HG03066 (cell line): ENCODE measurements around the gene ANTKMT.
"Not testable (repeated sequence)": the region's sequence is repeated elsewhere in the genome, so short reads cannot be mapped to it uniquely, and the experiment has no call there.

Source experiments
- ATAC-seq: cut with Tn5 transposase; IDR thresholded peaks from one replicate; pipeline ENCODE4 v1.9.1; 2021; ENCODE audit warnings: low read depth; ENCODE audit not compliant: unreplicated experiment

Gene ANTKMT

DNA sequence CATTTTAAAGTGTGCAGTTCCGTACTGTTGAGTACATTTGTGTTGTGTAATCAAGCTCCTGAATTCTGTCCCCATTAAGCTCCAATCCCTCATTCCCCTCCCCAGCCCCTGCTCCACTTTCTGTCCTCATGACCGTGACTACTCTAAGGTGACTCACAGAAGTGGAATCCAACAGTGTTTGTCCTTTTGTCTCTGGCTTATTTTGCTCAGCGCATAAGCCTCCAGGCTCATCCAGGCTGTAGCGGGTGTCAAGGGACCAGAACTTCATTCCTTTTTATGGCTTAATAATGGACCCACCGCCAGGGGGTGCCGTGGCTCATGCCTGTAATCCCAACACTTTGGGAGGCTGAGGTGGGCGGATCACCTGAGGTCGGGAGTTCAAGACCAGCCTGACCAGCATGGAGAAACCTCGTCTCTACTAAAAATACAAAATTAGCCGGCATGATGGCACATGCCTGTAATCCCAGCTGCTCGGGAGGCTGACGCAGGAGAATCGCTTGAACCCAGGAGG lies 8.2 kb upstream of the ANTKMT start:
- ATAC-seq: not testable (repeated sequence)

- ATAC-seq: no peak
Measured at GRCh38 chr16:714079-714478, 6.9 kb upstream of the ANTKMT start.

- ATAC-seq: peak; percentile 56
Measured at GRCh38 chr16:714558-715476, 6.1 kb upstream of the ANTKMT start, which contains the start of gene METRN. Gene METRN, plus strand, starts transcription at chr16:715118. Its CDS starts 172 bp downstream, at chr16:715290.

DNA sequence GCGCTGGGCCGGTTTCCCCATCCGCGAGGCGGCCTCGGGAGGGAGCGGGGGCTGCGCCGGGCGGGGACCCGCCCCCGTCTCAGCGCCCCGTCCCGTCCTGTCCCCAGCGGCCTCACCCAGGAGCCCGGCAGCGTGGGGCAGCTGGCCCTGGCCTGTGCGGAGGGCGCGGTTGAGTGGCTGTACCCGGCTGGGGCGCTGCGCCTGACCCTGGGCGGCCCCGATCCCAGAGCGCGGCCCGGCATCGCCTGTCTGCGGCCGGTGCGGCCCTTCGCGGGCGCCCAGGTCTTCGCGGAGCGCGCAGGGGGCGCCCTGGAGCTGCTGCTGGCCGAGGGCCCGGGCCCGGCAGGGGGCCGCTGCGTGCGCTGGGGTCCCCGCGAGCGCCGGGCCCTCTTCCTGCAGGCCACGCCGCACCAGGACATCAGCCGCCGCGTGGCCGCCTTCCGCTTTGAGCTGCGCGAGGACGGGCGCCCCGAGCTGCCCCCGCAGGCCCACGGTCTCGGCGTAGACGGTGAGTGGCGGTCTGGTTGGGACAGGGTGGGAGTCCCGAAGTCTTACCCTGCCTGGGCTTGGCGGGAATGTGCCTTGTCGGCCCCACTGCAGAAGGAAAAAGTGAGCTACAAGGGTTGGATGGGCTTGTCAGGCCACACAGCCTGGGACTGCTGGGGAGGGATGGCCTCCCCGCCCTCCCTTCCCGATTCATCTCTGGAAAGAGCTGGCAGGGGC lies 5.3 kb upstream of the ANTKMT start:
- no peak for ATAC-seq

GRCh38 chr16:716200-716568 lies 4.8 kb upstream of the ANTKMT start:
- ATAC-seq: no peak

DNA sequence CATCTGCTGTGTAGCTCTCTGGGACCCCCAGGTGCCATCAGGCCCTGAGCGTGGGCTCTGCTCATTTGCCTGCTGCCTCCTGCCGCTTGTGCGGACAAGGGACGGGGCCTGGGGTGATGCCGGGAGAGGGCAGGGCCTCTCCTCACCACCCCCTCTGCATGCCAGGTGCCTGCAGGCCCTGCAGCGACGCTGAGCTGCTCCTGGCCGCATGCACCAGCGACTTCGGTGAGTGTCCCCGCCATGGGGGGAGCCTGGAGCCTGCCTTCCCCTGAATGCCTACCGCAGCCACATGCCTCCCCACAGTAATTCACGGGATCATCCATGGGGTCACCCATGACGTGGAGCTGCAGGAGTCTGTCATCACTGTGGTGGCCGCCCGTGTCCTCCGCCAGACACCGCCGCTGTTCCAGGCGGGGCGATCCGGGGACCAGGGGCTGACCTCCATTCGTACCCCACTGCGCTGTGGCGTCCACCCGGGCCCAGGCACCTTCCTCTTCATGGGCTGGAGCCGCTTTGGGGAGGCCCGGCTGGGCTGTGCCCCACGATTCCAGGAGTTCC lies 4.1 kb upstream of the ANTKMT start:
- no peak for ATAC-seq

- no peak for ATAC-seq
Measured at GRCh38 chr16:717450-718245, 3.3 kb upstream of the ANTKMT start.

DNA sequence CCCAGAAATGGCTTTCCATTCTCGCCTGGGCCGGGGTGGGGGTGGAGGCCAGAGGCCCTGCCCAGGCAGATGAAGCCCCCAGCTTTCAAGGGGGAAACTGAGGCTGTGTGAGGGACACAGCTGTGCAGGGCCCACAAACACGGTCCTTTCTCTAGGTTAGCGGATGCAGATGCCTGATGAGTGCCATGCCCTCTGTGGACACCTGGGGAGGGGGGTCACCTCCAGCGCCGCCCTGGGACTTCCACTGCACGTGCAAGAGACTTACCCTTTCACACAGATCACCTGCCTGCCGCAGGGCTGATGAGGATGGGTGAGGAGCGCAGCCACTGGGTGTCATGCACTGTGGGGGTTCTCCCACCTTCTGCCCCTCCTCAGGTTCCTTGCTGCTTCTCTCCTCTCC lies 2.6 kb upstream of the ANTKMT start:
- no peak for ATAC-seq

DNA sequence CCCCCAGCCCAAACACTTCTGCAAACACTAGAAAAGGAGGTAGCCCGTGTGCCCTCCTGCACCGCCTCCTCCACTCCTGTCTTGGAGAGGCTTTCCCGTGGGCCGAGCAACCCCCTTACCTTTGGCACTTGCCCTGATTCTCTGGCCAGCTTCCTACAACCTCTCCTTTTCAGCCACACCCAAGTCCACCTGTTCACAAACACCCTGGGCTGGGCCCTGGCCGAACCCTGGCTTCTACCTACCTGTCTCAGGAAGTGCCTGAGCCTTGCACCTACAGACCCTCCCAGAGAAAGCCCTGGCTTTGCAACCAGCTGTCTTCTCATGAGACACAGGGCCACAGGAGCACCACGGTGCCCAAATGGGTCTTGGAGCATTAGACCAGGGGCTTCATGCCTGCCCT lies 2.0 kb upstream of the ANTKMT start:
- ATAC-seq: no peak

DNA sequence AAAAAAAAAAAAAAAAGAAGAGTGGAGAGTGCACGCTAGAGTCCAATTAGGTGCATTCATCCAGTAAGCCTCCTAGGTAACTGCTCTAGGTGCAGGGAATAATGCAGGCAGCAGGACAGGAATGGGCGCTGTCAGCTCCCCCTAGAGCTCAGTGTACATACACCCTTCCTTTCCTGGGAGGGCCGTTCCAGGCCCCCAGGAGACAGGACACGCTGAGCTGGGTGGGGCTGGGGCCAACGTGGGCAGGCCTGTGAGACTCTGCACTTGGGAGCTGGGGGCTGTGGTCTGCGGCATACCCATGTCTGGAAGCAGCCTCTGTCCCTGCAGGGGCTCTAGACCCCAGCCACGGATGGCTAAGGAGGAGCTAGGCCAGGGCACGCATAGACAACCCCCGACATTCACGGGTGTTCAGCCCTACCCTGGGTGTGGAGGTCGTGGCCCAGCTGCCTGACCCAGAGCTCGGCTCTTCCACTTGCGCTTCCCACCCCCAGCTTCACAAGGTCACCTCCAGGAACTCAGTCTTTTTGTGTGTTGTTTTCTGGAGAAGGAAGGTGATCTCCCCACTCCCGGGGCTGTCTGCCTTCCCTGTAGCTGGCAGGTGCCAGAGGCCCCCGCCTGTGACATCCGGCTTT lies 1.0 kb upstream of the ANTKMT start:
- ATAC-seq: no peak

GRCh38 chr16:720447-720989 lies 428 bp upstream of the ANTKMT start:
- ATAC-seq: peak; percentile 33

GRCh38 chr16:721765-722540 lies 1.0 kb downstream of the ANTKMT start:
- no peak for ATAC-seq

GRCh38 chr16:722835-723633 lies 2.1 kb downstream of the ANTKMT start:
- ATAC-seq: no peak

DNA sequence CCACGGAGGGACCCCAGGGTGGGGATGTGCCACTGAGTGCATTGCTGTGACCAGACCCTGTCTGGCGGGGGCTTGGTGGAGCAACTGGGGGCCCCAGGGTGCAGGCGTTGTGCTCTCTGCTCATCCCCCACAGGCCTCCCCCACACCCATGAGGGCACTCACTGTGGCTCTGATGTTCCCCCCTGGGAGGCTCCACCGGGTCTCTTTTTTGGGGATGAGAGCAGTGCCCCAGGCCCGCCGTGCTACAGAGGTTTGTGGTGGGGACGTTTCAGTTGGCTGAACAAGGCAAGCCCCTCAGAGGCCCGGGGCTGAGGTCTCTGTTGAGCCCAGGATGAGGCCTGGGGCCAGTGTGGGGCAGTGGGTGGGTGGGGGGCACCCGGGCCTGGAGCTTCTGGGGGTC lies 2.7 kb downstream of the ANTKMT start:
- no peak for ATAC-seq

GRCh38 chr16:724188-725040 lies 3.5 kb downstream of the ANTKMT start:
- ATAC-seq: no peak

GRCh38 chr16:725041-725376 lies 4.1 kb downstream of the ANTKMT start:
- ATAC-seq: no peak

GRCh38 chr16:725463-726187 lies 4.7 kb downstream of the ANTKMT start:
- ATAC-seq: no peak
